ENCODE data around the gene CDK2.

The CDK2 gene

GRCh38 chr12:55937981-55938380 is 28.6 kb upstream of the CDK2 start:
- no peak for DNase-seq (ENCODE audit: low read depth in 3 of 3)

DNA sequence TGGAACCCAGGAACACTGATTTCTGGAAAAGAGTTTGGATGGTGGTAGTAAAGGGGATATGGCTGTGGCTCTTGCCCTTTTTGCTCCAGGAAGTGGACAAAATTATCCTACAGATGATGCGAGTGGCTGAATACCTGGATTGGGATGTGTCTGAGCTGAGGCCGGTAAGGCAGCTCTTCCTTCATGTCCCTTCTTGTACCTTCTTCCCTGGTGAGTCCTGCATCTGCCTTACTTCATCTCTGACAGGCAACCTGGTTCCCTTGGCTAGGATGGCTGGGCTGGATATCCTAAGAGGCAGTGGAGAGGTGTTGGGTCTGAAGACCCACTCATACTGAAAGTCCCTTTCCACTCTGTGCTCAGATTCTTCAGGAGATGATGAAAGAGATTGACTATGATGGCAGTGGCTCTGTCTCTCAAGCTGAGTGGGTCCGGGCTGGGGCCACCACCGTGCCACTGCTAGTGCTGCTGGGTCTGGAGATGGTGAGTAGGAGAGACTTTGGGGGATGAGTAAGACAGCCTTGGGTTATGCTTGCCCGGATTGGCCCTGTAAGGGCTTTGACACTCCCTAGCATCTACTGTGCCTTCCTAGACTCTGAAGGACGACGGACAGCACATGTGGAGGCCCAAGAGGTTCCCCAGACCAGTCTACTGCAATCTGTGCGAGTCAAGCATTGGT is 27.7 kb upstream of the CDK2 start:
- DNase-seq (ENCODE audit: low read depth in 3 of 3): no peak

DNA sequence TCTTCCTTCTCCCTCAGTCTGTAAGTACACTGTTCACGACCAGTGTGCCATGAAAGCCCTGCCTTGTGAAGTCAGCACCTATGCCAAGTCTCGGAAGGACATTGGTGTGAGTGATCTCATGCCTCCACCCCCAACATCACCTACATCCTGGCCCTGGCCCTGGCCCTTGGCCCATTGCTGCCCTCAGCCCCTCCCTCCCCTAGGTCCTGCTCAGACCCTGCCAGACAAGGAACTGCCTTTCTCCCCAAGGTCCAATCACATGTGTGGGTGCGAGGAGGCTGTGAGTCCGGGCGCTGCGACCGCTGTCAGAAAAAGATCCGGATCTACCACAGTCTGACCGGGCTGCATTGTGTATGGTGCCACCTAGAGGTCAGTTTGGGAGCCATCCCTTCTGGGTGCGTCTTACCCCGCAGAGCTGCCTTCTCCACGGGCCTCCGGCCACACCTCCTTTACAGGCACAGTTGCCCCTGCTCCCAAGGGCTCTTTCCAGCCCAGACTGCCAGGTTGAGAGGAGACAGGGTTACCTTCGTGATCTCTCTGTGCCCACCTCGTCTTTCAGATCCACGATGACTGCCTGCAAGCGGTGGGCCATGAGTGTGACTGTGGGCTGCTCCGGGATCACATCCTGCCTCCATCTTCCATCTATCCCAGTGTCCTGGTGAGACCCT is 26.4 kb upstream of the CDK2 start:
- peak; percentile 70 to 80 (median 79) for DNase-seq (ENCODE audit: low read depth in 3 of 3)

DNA sequence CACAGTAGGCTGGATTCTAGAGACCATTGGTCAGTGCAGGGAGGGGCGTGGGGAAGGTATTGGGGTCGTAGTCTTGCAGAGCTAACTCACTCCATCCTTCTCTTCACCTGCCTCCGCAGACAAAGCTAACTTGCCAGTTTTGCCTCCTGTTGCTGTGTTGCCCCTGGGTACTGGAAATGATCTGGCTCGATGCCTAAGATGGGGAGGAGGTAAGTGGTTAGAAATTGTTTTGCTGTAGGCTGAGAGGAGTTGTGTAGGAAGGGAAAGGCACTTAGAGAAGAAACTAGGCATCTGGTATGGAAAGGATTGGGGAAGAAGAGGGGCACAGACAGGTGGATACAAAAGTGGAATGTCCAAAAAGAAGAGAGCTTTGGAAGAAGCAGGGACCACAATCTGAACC is 24.6 kb upstream of the CDK2 start:
- DNase-seq (ENCODE audit: low read depth in 3 of 3): no peak

DNA sequence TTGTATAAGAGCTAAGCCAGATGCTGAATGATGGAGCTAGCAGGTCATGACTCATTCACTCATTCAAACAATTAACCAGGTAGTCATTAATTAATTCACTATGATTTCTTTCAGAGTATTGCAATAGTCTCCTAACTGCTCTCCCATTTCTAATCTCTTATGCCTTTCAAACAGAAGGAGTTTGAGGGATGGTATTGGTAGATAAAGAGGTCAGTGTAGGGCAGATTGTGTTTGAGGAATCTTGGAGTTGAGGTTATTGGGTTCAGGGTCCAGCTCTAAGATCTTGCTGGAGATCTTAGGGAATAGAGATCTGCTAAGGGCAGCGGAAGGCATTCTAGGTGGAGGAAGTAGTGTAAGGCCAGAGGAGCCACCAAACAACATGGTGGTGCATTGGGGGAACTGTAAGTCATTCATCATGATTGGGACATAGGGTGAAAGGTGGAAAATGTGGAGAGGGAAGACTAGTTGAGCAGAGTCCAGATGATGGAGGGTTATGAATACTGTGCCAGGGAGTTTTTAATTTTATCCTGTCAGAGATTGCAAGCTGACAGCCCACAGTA is 24.0 kb upstream of the CDK2 start:
- DNase-seq (ENCODE audit: low read depth in 3 of 3): no peak

- no peak for DNase-seq (ENCODE audit: low read depth in 3 of 3)
These were observed 20.1 kb upstream of the CDK2 start for GRCh38 chr12:55946553-55946952.

DNA sequence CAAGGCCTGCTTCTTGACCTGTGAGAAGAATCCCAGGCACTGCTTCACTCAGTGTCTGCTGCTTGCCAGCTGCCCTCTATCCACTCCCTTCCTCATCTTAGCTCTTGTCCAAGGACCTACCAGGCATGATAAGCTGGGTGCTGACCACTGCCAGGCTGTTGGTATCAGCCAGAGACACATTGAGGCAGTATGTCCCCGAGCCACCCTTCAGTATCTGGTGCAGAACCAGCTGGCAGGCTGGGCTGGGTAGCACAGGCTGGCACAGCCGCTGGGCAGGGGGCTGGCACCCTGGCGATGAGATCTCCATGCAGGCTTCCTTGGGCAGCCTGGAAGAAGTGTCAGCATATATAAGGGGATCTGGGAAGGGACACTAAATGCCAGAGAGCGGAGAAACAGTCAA is 11.3 kb upstream of the CDK2 start:
- DNase-seq (ENCODE audit: low read depth in 3 of 3): no peak

DNA sequence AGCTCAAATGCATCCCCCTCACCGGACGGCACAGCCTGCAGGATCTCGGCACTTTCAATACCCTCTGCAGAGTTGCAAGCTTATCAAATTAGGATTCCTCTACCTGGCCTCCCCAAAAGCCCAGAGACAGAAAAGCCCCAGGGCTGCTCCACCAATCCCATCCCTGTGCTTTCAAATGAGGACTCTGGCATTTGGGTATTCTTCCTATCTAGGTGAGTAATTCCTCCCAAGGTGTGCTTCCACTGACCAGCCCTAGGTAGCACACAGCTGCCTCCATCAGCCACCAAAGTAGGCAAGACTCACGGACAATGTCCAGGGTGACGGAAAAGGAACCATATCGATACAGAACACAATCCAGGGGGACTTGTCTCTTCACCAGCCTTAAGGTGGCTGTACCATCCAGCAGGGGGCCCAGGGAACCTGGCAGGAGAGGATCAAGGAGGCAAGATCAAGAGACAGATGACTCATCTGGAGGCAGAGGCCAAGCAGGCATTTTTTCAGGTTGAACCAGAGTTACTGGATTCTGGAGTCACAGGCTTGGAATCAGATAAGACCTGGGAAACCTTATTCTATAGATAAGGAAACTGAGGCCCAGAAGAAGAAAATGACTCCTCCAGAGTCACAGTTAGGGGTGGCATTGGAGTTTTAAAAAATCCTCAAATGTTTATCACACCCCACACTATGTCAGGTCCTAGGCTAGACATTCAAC is 10.7 kb upstream of the CDK2 start:
- peak in 1 of 3 experiments; percentile 51 for DNase-seq (ENCODE audit: low read depth in 3 of 3)

DNA sequence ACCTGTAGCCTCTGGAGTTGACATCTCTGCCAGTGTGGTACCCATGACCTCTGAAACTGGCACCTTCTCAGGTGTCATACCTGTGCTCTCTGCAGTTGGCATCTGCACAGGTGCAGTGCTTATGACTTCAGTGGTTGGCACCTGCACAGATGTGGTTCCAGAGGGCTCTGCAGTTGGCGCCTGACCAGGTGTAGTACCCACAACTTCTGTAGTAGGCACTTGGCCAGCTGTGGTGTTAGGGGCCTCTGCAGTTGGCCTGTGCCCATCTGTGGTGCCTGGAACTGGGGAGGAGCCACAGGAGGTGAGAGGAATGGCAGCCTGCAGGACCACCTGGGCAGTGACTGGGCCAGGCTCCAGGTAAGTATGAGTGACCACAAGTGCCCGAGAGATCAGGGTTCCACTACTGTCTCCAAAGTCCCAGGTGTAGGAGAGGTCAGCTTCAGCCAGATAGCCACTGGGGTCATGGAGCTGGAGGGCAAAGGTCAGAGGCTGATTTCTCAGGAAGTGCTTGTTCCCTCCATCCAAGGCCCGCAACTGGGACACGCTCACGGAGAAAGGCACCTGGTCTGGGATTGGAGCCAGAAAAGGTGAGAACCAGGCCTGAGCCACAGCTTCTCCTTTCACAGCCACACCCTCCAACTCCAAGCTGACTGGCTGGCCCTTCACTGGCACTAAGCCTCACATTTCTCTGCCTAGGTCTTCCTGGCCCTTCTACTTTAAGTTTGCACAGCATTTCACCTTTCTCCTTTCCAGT is 9.3 kb upstream of the CDK2 start:
- DNase-seq (ENCODE audit: low read depth in 3 of 3): no peak

- no peak for DNase-seq (ENCODE audit: low read depth in 3 of 3)
These were observed 2.9 kb upstream of the CDK2 start for GRCh38 chr12:55963760-55964159.

DNA sequence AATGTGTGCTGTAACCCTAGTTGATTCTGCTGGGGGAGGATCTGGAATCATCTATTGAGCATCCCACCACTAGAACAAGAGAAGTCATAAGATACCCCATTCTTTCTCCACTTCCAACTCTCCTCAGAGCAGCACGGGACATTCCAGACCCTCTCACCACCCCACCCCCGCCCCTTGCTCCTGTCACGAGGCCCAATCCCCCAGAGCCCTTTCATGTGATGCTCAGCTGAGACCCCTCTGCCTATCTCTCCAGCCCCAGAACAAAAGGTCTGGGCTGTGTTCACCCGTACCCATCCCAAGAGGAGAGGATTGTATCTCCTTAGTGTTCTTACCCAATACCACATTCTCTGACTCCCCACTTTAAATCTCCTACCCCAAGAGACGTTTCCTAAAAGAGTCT is 1.4 kb upstream of the CDK2 start:
- no peak for DNase-seq (ENCODE audit: low read depth in 3 of 3)

DNA sequence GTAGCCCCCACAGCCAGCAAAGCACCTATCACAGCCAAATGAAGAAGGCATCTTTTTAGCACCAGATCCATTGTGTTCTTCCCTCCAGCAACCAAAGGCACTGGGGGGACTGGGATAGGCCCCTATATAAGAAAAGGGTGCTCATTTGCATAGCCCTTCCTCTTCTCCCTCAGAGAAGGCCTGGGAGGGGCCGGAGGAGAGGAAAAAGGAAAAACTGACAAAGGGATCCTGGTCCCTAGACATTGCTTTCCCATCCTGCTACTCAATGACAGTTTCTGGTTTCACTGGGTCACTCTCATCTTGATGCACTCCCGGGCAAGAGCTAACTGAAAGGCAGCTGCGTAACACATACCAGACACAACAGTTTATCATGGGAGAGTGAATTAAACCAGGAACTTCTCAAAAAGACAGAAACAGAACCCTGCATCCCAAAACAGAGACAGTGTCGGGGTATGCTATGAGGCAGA is 656 bp upstream of the CDK2 start, which contains the start of gene PMEL:
TSS of gene PMEL (minus strand) at position 102 of the 467 bp plus-strand sequence. CDS start at position 71, 31 bp downstream.
- no peak for DNase-seq (ENCODE audit: low read depth in 3 of 3)

DNA sequence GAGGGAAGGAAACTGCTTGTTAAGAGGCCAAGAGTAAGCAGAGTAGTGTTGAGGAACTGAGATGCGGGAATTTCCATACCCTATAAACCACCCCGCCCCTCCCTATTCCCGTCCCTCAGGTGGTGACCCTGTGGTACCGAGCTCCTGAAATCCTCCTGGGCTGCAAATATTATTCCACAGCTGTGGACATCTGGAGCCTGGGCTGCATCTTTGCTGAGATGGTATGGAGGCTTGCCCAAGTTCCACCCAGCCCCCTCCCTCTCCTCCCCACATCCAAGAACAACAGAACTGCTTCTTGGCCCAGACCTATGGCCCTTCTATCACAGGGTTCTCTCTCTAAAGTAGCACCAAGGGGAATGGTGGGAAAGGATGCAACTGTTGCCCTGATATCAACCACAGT is 2.7 kb downstream of the CDK2 start:
- no peak for DNase-seq (ENCODE audit: low read depth in 3 of 3)

DNA sequence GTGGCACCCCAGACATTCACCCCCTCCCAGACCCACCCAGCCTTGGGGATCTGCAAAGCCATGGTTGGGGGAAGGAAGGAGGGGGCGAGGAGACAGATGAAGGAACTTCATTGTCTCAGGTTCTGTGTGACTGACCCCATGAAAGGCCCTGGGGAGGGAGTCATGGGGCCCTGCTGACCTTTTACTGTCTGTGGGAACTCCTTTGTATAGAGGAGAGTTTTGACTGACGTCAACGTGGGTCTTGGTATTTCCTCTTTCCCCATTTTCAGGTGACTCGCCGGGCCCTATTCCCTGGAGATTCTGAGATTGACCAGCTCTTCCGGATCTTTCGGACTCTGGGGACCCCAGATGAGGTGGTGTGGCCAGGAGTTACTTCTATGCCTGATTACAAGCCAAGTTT is 4.1 kb downstream of the CDK2 start:
- DNase-seq (ENCODE audit: low read depth in 3 of 3): no peak

DNA sequence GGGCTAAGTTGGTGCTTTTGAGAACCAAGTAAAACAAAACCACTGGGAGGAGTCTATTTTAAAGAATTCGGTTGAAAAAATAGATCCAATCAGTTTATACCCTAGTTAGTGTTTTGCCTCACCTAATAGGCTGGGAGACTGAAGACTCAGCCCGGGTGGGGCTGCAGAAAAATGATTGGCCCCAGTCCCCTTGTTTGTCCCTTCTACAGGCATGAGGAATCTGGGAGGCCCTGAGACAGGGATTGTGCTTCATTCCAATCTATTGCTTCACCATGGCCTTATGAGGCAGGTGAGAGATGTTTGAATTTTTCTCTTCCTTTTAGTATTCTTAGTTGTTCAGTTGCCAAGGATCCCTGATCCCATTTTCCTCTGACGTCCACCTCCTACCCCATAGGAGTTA is 5.4 kb downstream of the CDK2 start:
- DNase-seq (ENCODE audit: low read depth in 3 of 3): no peak

DNA sequence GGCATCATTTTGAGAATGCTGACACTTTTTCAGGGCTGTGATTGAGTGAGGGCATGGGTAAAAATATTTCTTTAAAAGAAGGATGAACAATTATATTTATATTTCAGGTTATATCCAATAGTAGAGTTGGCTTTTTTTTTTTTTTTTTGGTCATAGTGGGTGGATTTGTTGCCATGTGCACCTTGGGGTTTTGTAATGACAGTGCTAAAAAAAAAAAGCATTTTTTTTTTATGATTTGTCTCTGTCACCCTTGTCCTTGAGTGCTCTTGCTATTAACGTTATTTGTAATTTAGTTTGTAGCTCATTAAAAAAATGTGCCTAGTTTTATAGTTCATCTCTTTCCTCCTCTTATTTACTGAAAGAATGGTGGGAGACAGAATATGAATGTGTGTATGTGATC is 5.8 kb downstream of the CDK2 start:
- no peak for DNase-seq (ENCODE audit: low read depth in 3 of 3)

- no peak for DNase-seq (ENCODE audit: low read depth in 3 of 3)
These were observed 6.4 kb downstream of the CDK2 start for GRCh38 chr12:55972911-55973598.

DNA sequence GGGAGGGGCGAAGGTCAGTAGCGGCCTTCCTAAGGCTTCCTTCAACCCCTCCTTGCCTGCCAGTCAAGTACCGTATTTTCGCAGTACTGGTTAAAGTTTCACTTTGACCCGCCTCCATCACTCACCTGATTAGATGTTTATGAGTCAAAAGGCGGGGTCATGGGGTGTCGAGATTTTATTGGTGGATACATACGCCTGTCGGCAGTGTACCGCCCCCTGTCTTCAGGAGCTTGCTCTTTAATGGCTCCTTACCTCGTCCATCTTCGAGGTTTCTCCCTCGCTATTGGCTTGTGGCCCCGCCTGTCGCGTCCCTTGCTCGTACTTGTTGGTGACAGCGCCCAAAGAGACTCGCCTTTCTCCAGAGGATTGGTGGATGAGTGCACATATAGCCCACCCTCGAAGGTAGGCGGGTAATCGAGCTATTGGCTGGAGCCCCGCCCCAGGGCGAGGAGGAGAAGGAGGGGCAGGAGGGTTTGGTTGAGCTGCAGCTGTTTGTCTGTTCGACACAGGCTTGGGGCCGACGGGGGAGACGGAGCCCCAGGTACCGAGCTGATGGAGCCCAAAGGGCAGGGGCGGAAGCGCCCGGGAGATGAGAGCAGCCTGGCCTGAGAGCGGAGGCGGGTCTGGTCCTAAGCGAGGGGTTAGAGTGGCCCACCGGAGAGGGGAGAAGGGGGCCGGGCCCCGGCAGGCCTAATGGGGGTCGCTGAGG is 7.1 kb downstream of the CDK2 start, which contains the start of gene RAB5B:
TSS of gene RAB5B (plus strand) at position 480 of the 709 bp plus-strand sequence. CDS start 12,883 bp downstream, outside the sequence.
- DNase-seq (ENCODE audit: low read depth in 3 of 3): peak; percentile 91 to 97 (median 96)

DNA sequence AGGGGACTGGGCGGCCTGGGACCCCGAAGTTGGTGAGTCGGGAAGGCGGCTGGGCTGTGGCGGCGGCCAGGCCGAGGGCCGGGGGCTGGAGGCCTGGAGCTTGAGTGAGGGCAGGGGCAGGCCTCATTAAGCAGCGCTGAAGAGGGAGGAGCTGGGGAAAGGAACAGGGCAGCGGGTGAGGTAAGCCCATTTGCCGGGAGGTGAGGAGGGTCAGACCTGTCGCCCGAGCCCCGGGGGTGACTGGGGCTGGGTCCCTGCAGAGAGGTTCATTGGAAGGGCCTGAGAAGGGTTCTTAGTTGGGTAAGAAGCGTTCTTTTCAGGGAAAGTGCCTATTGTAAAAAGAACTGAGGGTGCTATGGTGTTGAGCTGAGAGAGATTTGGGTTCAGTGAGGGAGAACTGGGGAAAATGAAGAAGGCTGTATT is 7.7 kb downstream of the CDK2 start:
- peak in 1 of 3 experiments; percentile 30 for DNase-seq (ENCODE audit: low read depth in 3 of 3)

GRCh38 chr12:55978393-55978792 is 11.8 kb downstream of the CDK2 start:
- no peak for DNase-seq (ENCODE audit: low read depth in 3 of 3)

Measured in stimulated activated CD4-positive, alpha-beta T cell treated with anti-CD3 and anti-CD28 coated beads, TNF-alpha, amount 100 ng/mL, for 24 hours (primary cell).